GM12891 (cell line): ENCODE data around the gene RBM43.

Source experiments
- PAX5 ChIP-seq: IDR thresholded peaks from 2 replicates; pipeline ENCODE4 v1.6.1; 2011; ENCODE audit warnings: low read length, moderate library complexity, mild to moderate bottlenecking; ENCODE audit not compliant: insufficient read depth, severe bottlenecking
- POLR2A ChIP-seq: IDR thresholded peaks from 2 replicates; pipeline ENCODE4 v1.6.1; 2011; ENCODE audit warnings: low read depth, low read length, control low read depth
- POLR2AphosphoS5 ChIP-seq: IDR thresholded peaks from 2 replicates; pipeline ENCODE4 v1.6.1; 2011; ENCODE audit warnings: low read depth, low read length, control low read depth
- POU2F2 ChIP-seq: IDR thresholded peaks from 2 replicates; pipeline ENCODE4 v1.6.1; 2011; ENCODE audit warnings: low read depth, mild to moderate bottlenecking, control low read depth, low read length, moderate library complexity
- SPI1 ChIP-seq: IDR thresholded peaks from 2 replicates; pipeline ENCODE4 v1.6.1; 2011; ENCODE audit warnings: low read depth, low read length, control low read depth
- TAF1 ChIP-seq: IDR thresholded peaks from 2 replicates; pipeline ENCODE4 v1.6.1; 2011; ENCODE audit warnings: low read depth, low read length, control low read depth

- no peak for TF ChIP-seq POLR2AphosphoS5
- TF ChIP-seq TAF1 = no peak
- no peak for TF ChIP-seq POLR2A
- no peak for TF ChIP-seq PAX5
- TF ChIP-seq SPI1 = no peak
- no peak for TF ChIP-seq POU2F2
These were observed 30.9 kb upstream of the RBM43 start for GRCh38 chr2:151292546-151292945.
